ENCODE results near the gene GPR15.

DNA sequence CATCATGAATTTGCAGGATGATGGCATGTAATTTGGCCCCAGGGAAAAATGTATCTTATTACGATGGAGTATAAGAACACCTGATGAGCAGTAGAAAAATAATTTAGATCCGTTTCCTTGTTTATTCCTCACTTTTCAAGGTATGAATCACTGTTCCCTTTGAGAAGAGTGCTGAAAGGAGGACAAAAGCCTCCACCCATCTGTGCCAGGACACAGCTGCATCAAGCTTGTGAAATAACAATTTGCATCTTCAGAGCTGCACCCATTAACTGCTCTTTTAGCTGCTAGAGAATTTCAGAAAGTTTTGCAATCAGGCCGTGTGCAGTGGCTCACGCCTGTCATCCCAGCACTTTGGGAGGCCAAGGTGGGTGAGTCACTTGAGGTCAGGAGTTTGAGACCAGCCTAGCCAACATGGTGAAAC lies 18.7 kb upstream of the GPR15 start:
- TF ChIP-seq EZH2 (IDR thresholded peaks at IDR 0.05; ENCODE audit: insufficient read depth, poor library complexity, severe bottlenecking) (no peak), EZH2phosphoT487 (IDR thresholded peaks at IDR 0.05; ENCODE audit: insufficient read depth, low read depth) (no peak)
